ENCODE results near the gene METTL15. TPM values are rescaled to one million over a fixed set of nuclear protein-coding genes. Genes with fewer than 3 reads are reported as not detected.

Gene METTL15
- total RNA-seq, 4 donors from 2014 or later = 9.2 to 22.5 (median 19.2) TPM

- intact Hi-C loops (cut with DNase I; ENCODE audit: low total_unique reads) = no loop called here
- Histone ChIP-seq H3K4me3 (no peak overlapping the region), H3K36me3 (no peaks in the 10 kb centered on the region), H3K27me3 (no peaks in the 10 kb centered on the region), H3K4me1 (no peaks in the 10 kb centered on the region), H3K9me3 (peaks cover 13 to 15% of the 10 kb centered on the region in 2 donors), H3K27ac (no peak overlapping the region)
- in situ Hi-C loops (cut with MboI; ENCODE audit: low pct_ligation_motif_present in 1 of 4, low pct_unique_long_range_greater_than_20kb in 1 of 4, low sequenced_read_pairs in 3 of 4) = no loop called here
- DNase-seq = no peak
- no peak for TF ChIP-seq POLR2A (IDR thresholded peaks at IDR 0.05)
- TF ChIP-seq POLR2AphosphoS5 (IDR thresholded peaks at IDR 0.05) = no peak
- no peak for TF ChIP-seq EP300 (IDR thresholded peaks at IDR 0.05; ENCODE audit: low read depth)
- no peak for TF ChIP-seq CTCF (IDR thresholded peaks at IDR 0.05)
Measured at GRCh38 chr11:28337701-28338100, 229.5 kb downstream of the METTL15 start.

GRCh38 chr11:28338371-28338770 is 230.2 kb downstream of the METTL15 start:
- H3K36me3 ChIP-seq = no peaks in the 10 kb centered on the region
- intact Hi-C loops (cut with DNase I; ENCODE audit: low total_unique reads) = no loop called here

GRCh38 chr11:28339488-28339887 is 231.3 kb downstream of the METTL15 start:
- in situ Hi-C loops (cut with MboI; ENCODE audit: low pct_ligation_motif_present in 1 of 4, low pct_unique_long_range_greater_than_20kb in 1 of 4, low sequenced_read_pairs in 3 of 4) (no loop called here), intact Hi-C loops (cut with DNase I; ENCODE audit: low total_unique reads) (no loop called here)
- Histone ChIP-seq H3K27ac (no peak overlapping the region), H3K27me3 (no peaks in the 10 kb centered on the region), H3K36me3 (no peaks in the 10 kb centered on the region), H3K4me1 (peaks cover 0 to 6% (median 0%) of the 10 kb centered on the region in 4 donors), H3K9me3 (peaks cover 13 to 15% of the 10 kb centered on the region in 2 donors), H3K4me3 (no peak overlapping the region)
- 88 to 94% methylated on average over 1 of the region's 1 CpG for WGBS, 2 donors (ENCODE audit: low coverage in 1 of 2)
- DNase-seq = no peak
- TF ChIP-seq POLR2A (IDR thresholded peaks at IDR 0.05) (no peak), POLR2AphosphoS5 (IDR thresholded peaks at IDR 0.05) (no peak)

More at GRCh38 chr11:28338371-28338770, 230.2 kb downstream of the METTL15 start:
- Histone ChIP-seq H3K27me3 (no peaks in the 10 kb centered on the region), H3K9me3 (peaks cover 13 to 15% of the 10 kb centered on the region in 2 donors), H3K4me3 (no peak overlapping the region), H3K4me1 (peaks cover 0 to 3% (median 0%) of the 10 kb centered on the region in 4 donors), H3K27ac (no peak overlapping the region)
- in situ Hi-C loops (cut with MboI; ENCODE audit: low pct_ligation_motif_present in 1 of 4, low pct_unique_long_range_greater_than_20kb in 1 of 4, low sequenced_read_pairs in 3 of 4) = no loop called here
- WGBS, 2 donors (ENCODE audit: low coverage in 1 of 2) = 96 to 100% methylated on average over 2 to 3 of the region's 3 CpGs
- DNase-seq = no peak
- no peak for TF ChIP-seq CTCF (IDR thresholded peaks at IDR 0.05)
- TF ChIP-seq EP300 (IDR thresholded peaks at IDR 0.05; ENCODE audit: low read depth) = no peak
- no peak for TF ChIP-seq POLR2A (IDR thresholded peaks at IDR 0.05)
- TF ChIP-seq POLR2AphosphoS5 (IDR thresholded peaks at IDR 0.05) = no peak

- no peak for DNase-seq
- Histone ChIP-seq H3K4me1 (peaks cover 0 to 6% (median 0%) of the 10 kb centered on the region in 4 donors), H3K36me3 (no peaks in the 10 kb centered on the region), H3K9me3 (peaks cover 13 to 15% of the 10 kb centered on the region in 2 donors), H3K4me3 (no peak overlapping the region), H3K27me3 (no peaks in the 10 kb centered on the region), H3K27ac (no peak overlapping the region)
- intact Hi-C loops (cut with DNase I; ENCODE audit: low total_unique reads) (no loop called here), in situ Hi-C loops (cut with MboI; ENCODE audit: low pct_ligation_motif_present in 1 of 4, low pct_unique_long_range_greater_than_20kb in 1 of 4, low sequenced_read_pairs in 3 of 4) (no loop called here)
- TF ChIP-seq EP300 (IDR thresholded peaks at IDR 0.05; ENCODE audit: low read depth) (no peak), CTCF (IDR thresholded peaks at IDR 0.05) (no peak), POLR2A (IDR thresholded peaks at IDR 0.05) (no peak), POLR2AphosphoS5 (IDR thresholded peaks at IDR 0.05) (no peak)
- WGBS, 2 donors (ENCODE audit: low coverage in 1 of 2) = 56 to 83% methylated on average over 1 of the region's 1 CpG
Measured at GRCh38 chr11:28342716-28343115, 234.5 kb downstream of the METTL15 start.

All from transverse colon (tissue), 4 donors.